Activated CD4-positive, alpha-beta T cell treated with anti-CD3 and anti-CD28 coated beads for 1 hour (primary cell): ENCODE results near the gene CAPG.
"Not testable (repeated sequence)": the region's sequence is repeated elsewhere in the genome, so short reads cannot be mapped to it uniquely, and the experiment has no call there.

ENCODE experiments used
- DNase-seq: peaks from one replicate; pipeline ENCODE4 v3.0.0-alpha.2; 2020

Gene CAPG

DNA sequence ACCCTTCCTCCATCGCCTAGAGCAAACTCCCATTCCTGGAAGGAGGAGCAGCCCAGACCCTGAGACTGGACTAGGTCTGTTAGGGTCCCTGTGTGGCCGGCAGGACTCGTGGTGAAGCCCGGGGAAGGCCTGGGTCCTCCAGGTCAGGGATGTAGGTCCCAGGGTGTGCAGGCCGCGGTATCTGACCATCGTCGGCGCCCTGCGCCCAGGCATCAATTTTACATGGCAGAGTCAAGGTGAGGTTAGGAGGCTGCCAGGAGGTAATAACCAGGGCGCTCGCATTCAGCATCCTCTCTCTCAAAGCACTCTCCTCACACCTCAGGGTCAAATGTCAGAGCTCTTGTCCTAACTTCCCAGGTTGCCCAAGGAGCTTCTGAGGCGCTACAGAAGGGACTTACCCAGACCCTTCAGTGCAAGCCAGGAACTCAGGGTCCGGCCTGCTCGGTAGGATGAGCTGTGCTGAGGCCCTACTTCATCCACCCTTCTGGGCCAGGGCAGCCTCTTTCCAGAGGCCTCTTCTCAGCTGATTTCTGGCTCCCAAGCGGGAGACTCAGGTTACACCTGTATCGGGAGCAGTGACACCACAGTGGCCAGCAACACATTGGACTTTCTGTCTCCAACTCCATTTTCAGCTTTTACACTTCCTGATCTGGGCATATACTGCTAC is 9.0 kb upstream of the CAPG start:
- DNase-seq, result no peak

DNA sequence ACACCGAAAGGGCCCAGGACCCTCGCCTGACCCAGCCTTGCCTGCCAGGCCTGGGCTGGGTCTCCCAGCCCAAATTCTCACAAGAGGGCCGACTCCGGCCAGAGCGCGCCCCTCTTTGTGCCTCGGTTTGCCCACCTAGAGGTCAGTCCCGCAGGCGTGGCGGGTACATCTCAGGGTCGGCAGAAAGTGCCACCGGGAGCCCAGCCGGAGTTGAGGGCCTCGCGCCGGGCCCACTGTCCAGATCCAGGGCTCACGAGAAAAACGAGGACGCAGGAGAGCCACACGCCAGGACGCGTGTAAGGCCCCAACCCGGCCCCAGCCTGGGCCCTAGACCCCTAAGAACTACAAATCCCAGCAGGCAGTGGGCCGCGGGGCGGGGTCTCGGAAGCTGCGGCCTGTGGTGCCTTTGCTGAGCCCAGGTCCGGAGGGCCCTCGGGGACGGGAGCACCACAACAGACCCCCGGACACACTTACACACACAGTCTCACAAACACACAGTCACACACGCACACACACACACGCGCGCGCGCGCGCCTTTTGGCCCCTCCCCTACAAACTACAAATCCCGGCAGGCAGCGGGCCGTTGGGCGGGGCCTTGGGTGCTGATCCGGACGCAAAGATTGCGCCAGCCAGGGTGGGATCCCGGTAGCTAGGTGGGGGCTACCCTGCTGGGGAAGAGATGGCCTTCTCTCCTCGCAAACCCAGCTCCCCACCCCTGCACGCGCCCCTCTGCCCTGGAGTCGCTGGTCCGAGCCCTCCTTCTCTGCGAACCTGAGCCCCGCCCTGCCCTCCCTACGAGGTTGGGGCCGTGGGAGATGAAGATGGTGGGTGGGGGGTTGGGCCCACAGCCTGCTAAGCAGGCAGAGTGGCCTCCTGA is 8.2 kb upstream of the CAPG start, which contains the start of gene SH2D6:
Gene SH2D6, plus strand, starts transcription at position 583 of the 877 bp plus-strand sequence. CDS start 10,752 bp downstream, outside the sequence.
- peak; percentile 73 for DNase-seq

DNA sequence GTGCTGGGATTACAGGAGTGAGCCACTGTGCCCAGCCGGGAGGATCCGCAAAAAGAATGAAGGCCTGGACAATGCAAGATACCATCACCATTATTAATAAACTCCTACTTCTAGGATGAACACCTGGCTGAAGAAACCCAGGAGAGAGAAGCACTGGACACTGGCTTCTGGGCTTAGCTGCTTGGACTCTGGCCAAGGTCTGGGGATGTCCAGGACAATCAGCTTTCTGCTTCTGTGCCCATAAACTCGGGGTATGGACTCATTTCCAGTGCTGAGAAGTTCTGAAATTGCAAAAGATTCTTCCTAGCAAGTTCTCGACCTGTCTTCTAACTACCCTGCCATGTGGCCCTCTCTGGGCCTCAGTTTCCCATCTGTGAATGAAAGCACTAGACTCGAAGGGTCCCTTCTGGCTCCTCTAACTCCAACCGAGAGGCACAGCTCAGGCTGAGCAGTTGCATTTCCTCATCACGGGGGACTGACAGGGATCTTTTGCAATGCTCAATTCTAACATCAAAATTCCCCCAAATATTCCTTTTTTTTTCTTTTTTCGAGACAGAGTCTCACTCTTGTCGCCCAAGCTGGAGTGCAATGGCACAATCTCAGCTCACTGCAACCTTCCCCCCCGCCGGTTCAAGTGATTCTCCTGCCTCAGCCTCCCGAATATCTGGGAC is 5.9 kb upstream of the CAPG start:
- DNase-seq, result no peak

- DNase-seq, result no peak
Observed at GRCh38 chr2:85414761-85415553, 4.8 kb upstream of the CAPG start.

DNA sequence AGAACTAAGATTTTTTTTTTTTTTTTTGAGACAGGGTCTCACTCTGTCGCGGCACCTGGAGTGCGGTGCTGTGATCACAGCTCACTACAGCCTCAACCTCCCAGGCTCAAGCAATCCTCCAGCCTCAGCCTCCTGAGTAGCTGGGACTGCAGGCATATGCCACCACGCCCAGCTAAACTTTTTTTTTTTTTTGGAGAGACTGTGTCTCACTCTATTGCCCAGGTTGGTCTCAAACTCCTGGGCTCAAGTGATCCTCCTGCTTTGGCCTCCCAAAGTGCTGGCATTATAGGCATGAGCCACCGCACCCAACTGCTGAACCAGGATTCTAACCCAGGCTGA is 4.2 kb upstream of the CAPG start:
- DNase-seq, result not testable (repeated sequence)

DNA sequence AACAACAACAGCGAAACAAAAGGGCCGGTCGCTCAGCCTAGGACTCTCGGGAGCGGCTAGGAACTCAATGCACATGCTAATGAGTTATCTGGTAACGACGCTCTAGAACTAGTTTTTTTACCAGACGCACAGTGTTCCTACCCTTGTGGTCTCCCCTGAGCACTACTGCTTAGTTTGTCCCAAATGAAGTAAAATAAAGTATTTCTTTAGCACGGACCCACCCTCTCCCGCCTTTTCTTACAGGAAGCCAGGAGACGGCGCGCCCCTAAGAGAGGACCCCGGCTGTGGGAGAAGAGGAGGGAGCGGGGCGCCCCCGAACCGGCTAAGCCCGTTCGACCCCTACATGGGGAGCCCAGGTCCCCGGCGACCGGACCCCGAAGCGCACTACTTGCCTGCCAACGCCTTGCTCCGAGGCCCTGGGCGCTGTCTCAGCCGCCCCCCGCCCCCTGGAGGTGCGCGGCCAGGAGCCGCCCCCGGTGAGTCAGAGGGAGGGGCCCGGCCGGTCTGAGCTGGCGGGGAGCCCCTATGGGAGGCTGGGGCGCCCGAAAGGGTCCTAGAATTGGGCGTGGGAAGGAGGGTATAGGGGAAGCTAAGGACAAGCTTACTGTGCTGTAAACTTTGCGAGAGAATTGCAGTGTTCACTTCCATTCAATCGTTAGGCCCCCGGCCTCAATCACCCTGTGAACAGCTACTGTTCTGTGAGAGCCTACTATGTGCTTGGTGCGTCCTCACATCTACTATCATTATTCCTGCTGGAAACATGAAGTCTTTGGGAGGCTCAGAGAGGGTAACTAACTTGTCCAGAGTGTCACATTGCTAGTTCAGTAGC is 3.6 kb upstream of the CAPG start:
- no peak for DNase-seq

- no peak for DNase-seq
Observed at GRCh38 chr2:85411405-85411748, 1.2 kb upstream of the CAPG start.

GRCh38 chr2:85410584-85411404 is 628 bp upstream of the CAPG start:
- DNase-seq, result no peak

GRCh38 chr2:85405201-85406059 is 4.7 kb downstream of the CAPG start:
- DNase-seq, result peak; percentile 38

GRCh38 chr2:85401844-85402243 is 8.3 kb downstream of the CAPG start:
- DNase-seq, result no peak

DNA sequence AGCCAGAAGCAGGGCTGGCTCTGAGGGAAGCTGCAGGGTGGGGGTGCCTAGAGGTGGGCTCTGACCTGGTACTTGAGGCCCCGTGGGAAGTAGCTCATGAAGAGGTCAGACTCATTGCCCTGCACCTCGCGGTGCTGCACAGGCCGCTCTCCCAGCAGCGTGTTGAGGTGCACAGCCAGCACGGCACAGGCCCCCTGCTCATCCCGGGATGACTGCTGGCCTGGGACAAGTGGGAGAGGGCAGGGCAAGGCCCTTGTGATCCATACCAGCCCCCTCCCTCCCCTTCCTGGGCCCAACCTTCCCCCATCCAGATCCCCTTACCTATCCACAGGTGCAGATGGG is 8.7 kb downstream of the CAPG start:
- no peak for DNase-seq

GRCh38 chr2:85400541-85401463 is 9.4 kb downstream of the CAPG start:
- DNase-seq, result no peak

DNA sequence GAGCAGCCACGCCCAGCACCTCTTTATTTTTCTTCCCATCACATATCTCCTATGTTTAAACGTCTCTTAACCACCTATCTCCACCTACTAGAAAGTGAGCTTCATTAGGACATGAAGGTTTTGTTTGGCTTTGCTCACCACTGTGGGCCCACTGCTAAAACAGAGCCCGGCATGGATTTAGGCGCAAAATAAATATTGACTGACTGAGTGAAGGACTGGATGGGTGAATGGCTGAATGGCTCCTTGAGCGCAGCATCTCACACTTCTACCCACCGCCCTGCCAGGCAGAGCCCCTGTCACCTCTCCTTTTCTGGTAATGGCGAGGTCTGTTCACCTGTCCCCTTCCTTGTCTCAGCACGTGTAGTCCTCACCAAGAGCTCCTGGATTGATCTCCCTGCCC is 10.1 kb downstream of the CAPG start:
- no peak for DNase-seq

- no peak for DNase-seq
Observed at GRCh38 chr2:85399183-85399455, 11.0 kb downstream of the CAPG start.

GRCh38 chr2:85398426-85399182 is 11.6 kb downstream of the CAPG start:
- DNase-seq, result no peak

DNA sequence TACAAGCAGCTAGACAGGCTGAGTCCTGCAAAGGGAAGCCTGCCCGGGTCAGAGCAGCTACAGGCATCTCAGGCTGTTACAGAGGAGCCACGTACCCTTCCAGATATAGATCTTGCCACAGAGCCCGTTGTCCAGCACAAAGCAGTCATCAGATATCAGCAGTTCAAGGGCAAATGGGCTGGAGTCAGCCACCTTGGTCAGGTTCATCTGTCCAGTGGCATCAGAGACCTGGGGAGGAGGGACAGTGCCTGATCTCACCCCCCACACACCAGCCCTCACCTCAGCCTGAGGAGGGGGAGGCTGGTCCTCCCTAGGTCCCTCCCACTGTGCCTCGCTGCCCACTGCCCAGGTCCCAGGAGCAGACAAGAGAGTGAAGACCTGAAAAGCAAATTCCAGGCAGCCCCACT is 12.2 kb downstream of the CAPG start:
- DNase-seq, result no peak

GRCh38 chr2:85396531-85397470 is 13.4 kb downstream of the CAPG start:
- no peak for DNase-seq
